KOPT-K1 (cell line): Measurements from ENCODE around the gene GNB5.
A peak's percentile ranks its signal among the peaks of the same experiment; 100 is the strongest.
"Not testable (repeated sequence)": the region's sequence is repeated elsewhere in the genome, so short reads cannot be mapped to it uniquely, and the experiment has no call there.

Source experiments
- H3K27ac ChIP-seq: fragments of 200-600 bp; sonication (generic); 2 replicates; pipeline ENCODE4 v1.5.1; 2016; ENCODE audit warnings: antibody characterized with exemption, mild to moderate bottlenecking, low read depth, low read length; ENCODE audit not compliant: poor library complexity, severe bottlenecking
- H3K36me3 ChIP-seq: fragments of 200-600 bp; sonication (generic); 2 replicates; pipeline ENCODE4 v1.5.1; 2017; ENCODE audit warnings: antibody characterized with exemption, mild to moderate bottlenecking, low read length, moderate library complexity; ENCODE audit not compliant: insufficient read depth
- H3K9me3 ChIP-seq: fragments of 200-600 bp; sonication (generic); 2 replicates; pipeline ENCODE4 v1.5.1; 2017; ENCODE audit warnings: antibody characterized with exemption, low read length, mild to moderate bottlenecking; ENCODE audit not compliant: insufficient read depth, poor library complexity, severe bottlenecking

The GNB5 gene

GRCh38 chr15:52191207-52191606 lies at the start of gene GNB5:
GNB5 (minus strand) TSS chr15:52191392; CDS start chr15:52184676, 6,716 bp downstream.
- Histone ChIP-seq H3K36me3 (no peaks in the 10 kb centered on the region), H3K9me3 (no peaks in the 10 kb centered on the region), H3K27ac (no peak within 1 kb of the TSS)

- no peaks in the 10 kb centered on the region for H3K36me3 ChIP-seq
- no peaks in the 10 kb centered on the region for H3K9me3 ChIP-seq
- H3K27ac ChIP-seq = no peak overlapping the region
Measured at GRCh38 chr15:52240166-52240565, 49.0 kb upstream of the GNB5 start.

GRCh38 chr15:52238989-52239525 lies 47.9 kb upstream of the GNB5 start:
- not testable (repeated sequence) for H3K27ac ChIP-seq, H3K36me3 ChIP-seq

GRCh38 chr15:52238149-52238548 lies 47.0 kb upstream of the GNB5 start:
- no peak overlapping the region for H3K27ac ChIP-seq
- no peaks in the 10 kb centered on the region for H3K9me3 ChIP-seq
- H3K36me3 ChIP-seq = no peaks in the 10 kb centered on the region

More at GRCh38 chr15:52238989-52239525, 47.9 kb upstream of the GNB5 start:
- H3K9me3 ChIP-seq = not testable (repeated sequence)

- peak overlapping the region; percentile 61 for H3K27ac ChIP-seq
- H3K36me3 ChIP-seq = no peaks in the 10 kb centered on the region
- no peaks in the 10 kb centered on the region for H3K9me3 ChIP-seq
Measured at GRCh38 chr15:52236013-52236412, 44.8 kb upstream of the GNB5 start.

GRCh38 chr15:52234596-52235541 lies 43.7 kb upstream of the GNB5 start:
- Histone ChIP-seq H3K9me3 (no peaks in the 10 kb centered on the region), H3K27ac (peak overlapping the region; percentile 61), H3K36me3 (peaks cover under 1% of the 10 kb centered on the region; the same call in 1 of the 2 replicates)

- H3K9me3 ChIP-seq = no peaks in the 10 kb centered on the region
- no peak overlapping the region for H3K27ac ChIP-seq
- H3K36me3 ChIP-seq = peaks cover 9% of the 10 kb centered on the region; the same call in 1 of the 2 replicates
Measured at GRCh38 chr15:52233405-52233804, 42.2 kb upstream of the GNB5 start.

GRCh38 chr15:52232327-52232726 lies 41.1 kb upstream of the GNB5 start:
- H3K9me3 ChIP-seq = no peaks in the 10 kb centered on the region
- no peak overlapping the region for H3K27ac ChIP-seq
- H3K36me3 ChIP-seq = peaks cover 9% of the 10 kb centered on the region; the same call in 1 of the 2 replicates

GRCh38 chr15:52230073-52230472 lies 38.9 kb upstream of the GNB5 start:
- no peaks in the 10 kb centered on the region for H3K9me3 ChIP-seq
- peaks cover 9% of the 10 kb centered on the region; the same call in 1 of the 2 replicates for H3K36me3 ChIP-seq
- H3K27ac ChIP-seq = no peak overlapping the region

GRCh38 chr15:52228921-52229320 lies 37.7 kb upstream of the GNB5 start:
- H3K36me3 ChIP-seq = peaks cover 9% of the 10 kb centered on the region; the same call in 1 of the 2 replicates
- no peak overlapping the region for H3K27ac ChIP-seq
- H3K9me3 ChIP-seq = no peaks in the 10 kb centered on the region

- H3K36me3 ChIP-seq = peaks cover 9% of the 10 kb centered on the region; the same call in 1 of the 2 replicates
- H3K9me3 ChIP-seq = no peaks in the 10 kb centered on the region
- no peak overlapping the region for H3K27ac ChIP-seq
Measured at GRCh38 chr15:52227456-52227855, 36.3 kb upstream of the GNB5 start.

GRCh38 chr15:52225230-52225629 lies 34.0 kb upstream of the GNB5 start:
- H3K27ac ChIP-seq = no peak overlapping the region
- no peaks in the 10 kb centered on the region for H3K9me3 ChIP-seq
- H3K36me3 ChIP-seq = peaks cover 9% of the 10 kb centered on the region; the same call in 1 of the 2 replicates

- Histone ChIP-seq H3K36me3 (peaks cover 1% of the 10 kb centered on the region; the same call in 1 of the 2 replicates), H3K9me3 (no peaks in the 10 kb centered on the region), H3K27ac (no peak overlapping the region)
Measured at GRCh38 chr15:52224211-52224610, 33.0 kb upstream of the GNB5 start.

GRCh38 chr15:52221730-52222129 lies 30.5 kb upstream of the GNB5 start:
- peak overlapping the region; percentile 98 for H3K27ac ChIP-seq
- no peaks in the 10 kb centered on the region for H3K9me3 ChIP-seq
- no peaks in the 10 kb centered on the region for H3K36me3 ChIP-seq

GRCh38 chr15:52220937-52221660 lies 29.9 kb upstream of the GNB5 start:
- H3K9me3 ChIP-seq = no peaks in the 10 kb centered on the region
- no peaks in the 10 kb centered on the region for H3K36me3 ChIP-seq
- H3K27ac ChIP-seq = peak overlapping the region; percentile 98
